Measurements from ENCODE around the gene ANK3. TPM values are rescaled to one million over a fixed set of nuclear protein-coding genes. Genes with fewer than 3 reads are reported as not detected.

ANK3 gene
- polyA plus RNA-seq, 1 donor from 2014 or later = 114 TPM

DNA sequence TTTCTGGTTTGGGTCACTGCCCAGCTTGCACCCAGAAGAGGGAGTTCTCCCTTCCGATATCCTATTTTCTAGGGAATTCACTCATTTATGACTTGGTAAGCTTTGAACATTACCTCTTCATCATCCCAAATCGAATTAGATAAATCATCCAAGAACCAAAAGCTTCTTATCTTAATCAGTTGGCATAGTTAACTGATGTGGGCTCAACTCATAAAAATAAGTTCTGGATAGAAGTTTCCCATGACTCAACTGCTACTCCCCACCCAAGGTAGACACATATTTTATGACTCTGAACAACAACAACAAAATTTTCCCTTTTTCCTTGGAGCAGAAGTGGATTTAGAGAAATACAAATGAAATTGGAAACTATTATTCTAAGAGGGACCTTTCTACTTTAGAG is 380.4 kb downstream of the ANK3 start:
- H3K4me3 ChIP-seq (ENCODE audit: low read length) = no peak overlapping the region
- no peaks in the 10 kb centered on the region for H3K27me3 ChIP-seq (ENCODE audit: insufficient read depth, low read depth, low read length)
- H3K79me2 ChIP-seq (replicated peaks; ENCODE audit: insufficient read depth, low read length) = no peaks in the 10 kb centered on the region
- H3K9me2 ChIP-seq (ENCODE audit: insufficient read depth, low read length) = no peaks in the 10 kb centered on the region
- no peak overlapping the region for H3K9ac ChIP-seq (ENCODE audit: low read length)
- no peak overlapping the region for H2AFZ ChIP-seq (ENCODE audit: low read depth, low read length)
- H4K20me1 ChIP-seq (ENCODE audit: insufficient read depth) = no peaks in the 10 kb centered on the region
- TF ChIP-seq RAD21 (conservative IDR thresholded peaks at IDR 0.05) (no peak), SMC3 (conservative IDR thresholded peaks at IDR 0.05; ENCODE audit: poor library complexity) (no peak), POLR2AphosphoS5 (IDR thresholded peaks at IDR 0.05) (no peak), EP300 (conservative IDR thresholded peaks at IDR 0.05; ENCODE audit: poor library complexity, severe bottlenecking) (no peak), MXI1 (conservative IDR thresholded peaks at IDR 0.05; ENCODE audit: poor library complexity, severe bottlenecking) (no peak)
- TF ChIP-seq, protein P1, sequence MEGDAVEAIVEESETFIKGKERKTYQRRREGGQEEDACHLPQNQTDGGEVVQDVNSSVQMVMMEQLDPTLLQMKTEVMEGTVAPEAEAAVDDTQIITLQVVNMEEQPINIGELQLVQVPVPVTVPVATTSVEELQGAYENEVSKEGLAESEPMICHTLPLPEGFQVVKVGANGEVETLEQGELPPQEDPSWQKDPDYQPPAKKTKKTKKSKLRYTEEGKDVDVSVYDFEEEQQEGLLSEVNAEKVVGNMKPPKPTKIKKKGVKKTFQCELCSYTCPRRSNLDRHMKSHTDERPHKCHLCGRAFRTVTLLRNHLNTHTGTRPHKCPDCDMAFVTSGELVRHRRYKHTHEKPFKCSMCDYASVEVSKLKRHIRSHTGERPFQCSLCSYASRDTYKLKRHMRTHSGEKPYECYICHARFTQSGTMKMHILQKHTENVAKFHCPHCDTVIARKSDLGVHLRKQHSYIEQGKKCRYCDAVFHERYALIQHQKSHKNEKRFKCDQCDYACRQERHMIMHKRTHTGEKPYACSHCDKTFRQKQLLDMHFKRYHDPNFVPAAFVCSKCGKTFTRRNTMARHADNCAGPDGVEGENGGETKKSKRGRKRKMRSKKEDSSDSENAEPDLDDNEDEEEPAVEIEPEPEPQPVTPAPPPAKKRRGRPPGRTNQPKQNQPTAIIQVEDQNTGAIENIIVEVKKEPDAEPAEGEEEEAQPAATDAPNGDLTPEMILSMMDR (IDR thresholded peaks at IDR 0.05; ENCODE audit: poor library complexity, severe bottlenecking) = no peak
- no peak overlapping the region for H3K4me2 ChIP-seq (ENCODE audit: low read length)
- no peaks in the 10 kb centered on the region for H3F3A ChIP-seq (ENCODE audit: insufficient read depth, low read length, poor library complexity, severe bottlenecking)
- H3K36me3 ChIP-seq (ENCODE audit: insufficient read depth, low read length) = no peaks in the 10 kb centered on the region
- no peak overlapping the region for H3K27ac ChIP-seq (ENCODE audit: low read length)
- H3K9me3 ChIP-seq (ENCODE audit: low read length) = no peaks in the 10 kb centered on the region

DNA sequence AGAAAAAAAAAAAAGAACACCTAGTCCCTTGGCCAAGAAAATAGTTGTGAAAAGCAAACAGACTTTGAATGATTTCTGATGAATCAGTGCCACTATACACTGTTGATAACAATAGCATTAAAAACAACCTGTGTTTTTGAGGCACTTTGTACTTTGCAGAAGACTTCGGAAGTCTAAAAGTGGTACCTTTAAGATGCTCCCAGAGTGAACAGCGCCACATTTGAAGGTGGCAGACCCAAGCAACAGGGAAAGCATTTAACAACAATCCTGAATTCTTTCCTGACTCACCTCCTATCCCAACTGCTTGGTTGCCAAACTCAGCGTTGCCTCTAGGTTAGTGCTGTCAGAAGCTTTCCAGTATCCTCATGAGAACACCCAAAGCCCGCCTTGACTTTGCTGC is 380.9 kb downstream of the ANK3 start:
- TF ChIP-seq EZH2 (IDR thresholded peaks at IDR 0.05; ENCODE audit: borderline replicate concordance, insufficient read depth, low read length, poor library complexity, severe bottlenecking) = no peak
- TF ChIP-seq RAD21 (conservative IDR thresholded peaks at IDR 0.05) = no peak
- no peak for TF ChIP-seq MXI1 (conservative IDR thresholded peaks at IDR 0.05; ENCODE audit: poor library complexity, severe bottlenecking)
- no peak overlapping the region for H2AFZ ChIP-seq (ENCODE audit: low read depth, low read length)
- no peak overlapping the region for H3K4me2 ChIP-seq (ENCODE audit: low read length)
- H3K4me3 ChIP-seq (ENCODE audit: low read length) = no peak overlapping the region
- H3K36me3 ChIP-seq (ENCODE audit: insufficient read depth, low read length) = no peaks in the 10 kb centered on the region
- no peak overlapping the region for H3K27ac ChIP-seq (ENCODE audit: low read length)
- H3K9me2 ChIP-seq (ENCODE audit: insufficient read depth, low read length) = no peaks in the 10 kb centered on the region
- H3F3A ChIP-seq (ENCODE audit: insufficient read depth, low read length, poor library complexity, severe bottlenecking) = no peaks in the 10 kb centered on the region
- H3K27me3 ChIP-seq (ENCODE audit: insufficient read depth, low read depth, low read length) = no peaks in the 10 kb centered on the region
- H3K9ac ChIP-seq (ENCODE audit: low read length) = no peak overlapping the region
- H4K20me1 ChIP-seq (ENCODE audit: insufficient read depth) = no peaks in the 10 kb centered on the region
- no peaks in the 10 kb centered on the region for H3K79me2 ChIP-seq (replicated peaks; ENCODE audit: insufficient read depth, low read length)
- no peaks in the 10 kb centered on the region for H3K9me3 ChIP-seq (ENCODE audit: low read length)

DNA sequence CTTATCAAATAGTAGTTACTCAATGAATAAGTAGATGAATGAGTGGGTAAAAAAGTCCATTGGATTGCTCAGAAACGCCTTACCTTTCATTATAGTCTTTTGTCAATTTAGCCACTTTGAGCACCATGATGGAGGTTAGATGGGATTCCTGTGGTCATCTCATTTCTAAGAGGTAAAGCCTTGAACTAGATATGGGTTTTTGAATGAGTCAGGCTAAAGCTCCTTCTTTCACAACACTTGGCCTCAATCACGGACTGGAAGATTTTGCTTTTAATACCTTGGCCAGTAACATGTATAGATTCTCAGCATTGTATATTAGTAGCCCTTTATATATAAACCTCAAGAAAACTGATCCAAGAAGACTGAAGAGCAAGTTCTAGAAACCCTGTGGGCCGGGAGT is 383.6 kb downstream of the ANK3 start:
- Histone ChIP-seq H3K4me3 (ENCODE audit: low read length) (no peak overlapping the region), H3K9ac (ENCODE audit: low read length) (no peak overlapping the region), H3K79me2 (replicated peaks; ENCODE audit: insufficient read depth, low read length) (no peaks in the 10 kb centered on the region), H3K27ac (ENCODE audit: low read length) (no peak overlapping the region), H3K36me3 (ENCODE audit: insufficient read depth, low read length) (no peaks in the 10 kb centered on the region), H3K4me2 (ENCODE audit: low read length) (no peak overlapping the region), H3K9me3 (ENCODE audit: low read length) (no peaks in the 10 kb centered on the region), H4K20me1 (ENCODE audit: insufficient read depth) (no peaks in the 10 kb centered on the region), H3K9me2 (ENCODE audit: insufficient read depth, low read length) (no peaks in the 10 kb centered on the region), H2AFZ (ENCODE audit: low read depth, low read length) (no peak overlapping the region), H3F3A (ENCODE audit: insufficient read depth, low read length, poor library complexity, severe bottlenecking) (no peaks in the 10 kb centered on the region), H3K27me3 (ENCODE audit: insufficient read depth, low read depth, low read length) (no peaks in the 10 kb centered on the region)
- TF ChIP-seq EP300 (conservative IDR thresholded peaks at IDR 0.05; ENCODE audit: poor library complexity, severe bottlenecking) (no peak), EZH2 (IDR thresholded peaks at IDR 0.05; ENCODE audit: borderline replicate concordance, insufficient read depth, low read length, poor library complexity, severe bottlenecking) (no peak), POLR2AphosphoS5 (IDR thresholded peaks at IDR 0.05) (no peak), SMC3 (conservative IDR thresholded peaks at IDR 0.05; ENCODE audit: poor library complexity) (no peak), TAF1 (IDR thresholded peaks at IDR 0.05; ENCODE audit: low read depth) (no peak), RAD21 (conservative IDR thresholded peaks at IDR 0.05) (no peak), MXI1 (conservative IDR thresholded peaks at IDR 0.05; ENCODE audit: poor library complexity, severe bottlenecking) (no peak)
- TF ChIP-seq, protein P2, sequence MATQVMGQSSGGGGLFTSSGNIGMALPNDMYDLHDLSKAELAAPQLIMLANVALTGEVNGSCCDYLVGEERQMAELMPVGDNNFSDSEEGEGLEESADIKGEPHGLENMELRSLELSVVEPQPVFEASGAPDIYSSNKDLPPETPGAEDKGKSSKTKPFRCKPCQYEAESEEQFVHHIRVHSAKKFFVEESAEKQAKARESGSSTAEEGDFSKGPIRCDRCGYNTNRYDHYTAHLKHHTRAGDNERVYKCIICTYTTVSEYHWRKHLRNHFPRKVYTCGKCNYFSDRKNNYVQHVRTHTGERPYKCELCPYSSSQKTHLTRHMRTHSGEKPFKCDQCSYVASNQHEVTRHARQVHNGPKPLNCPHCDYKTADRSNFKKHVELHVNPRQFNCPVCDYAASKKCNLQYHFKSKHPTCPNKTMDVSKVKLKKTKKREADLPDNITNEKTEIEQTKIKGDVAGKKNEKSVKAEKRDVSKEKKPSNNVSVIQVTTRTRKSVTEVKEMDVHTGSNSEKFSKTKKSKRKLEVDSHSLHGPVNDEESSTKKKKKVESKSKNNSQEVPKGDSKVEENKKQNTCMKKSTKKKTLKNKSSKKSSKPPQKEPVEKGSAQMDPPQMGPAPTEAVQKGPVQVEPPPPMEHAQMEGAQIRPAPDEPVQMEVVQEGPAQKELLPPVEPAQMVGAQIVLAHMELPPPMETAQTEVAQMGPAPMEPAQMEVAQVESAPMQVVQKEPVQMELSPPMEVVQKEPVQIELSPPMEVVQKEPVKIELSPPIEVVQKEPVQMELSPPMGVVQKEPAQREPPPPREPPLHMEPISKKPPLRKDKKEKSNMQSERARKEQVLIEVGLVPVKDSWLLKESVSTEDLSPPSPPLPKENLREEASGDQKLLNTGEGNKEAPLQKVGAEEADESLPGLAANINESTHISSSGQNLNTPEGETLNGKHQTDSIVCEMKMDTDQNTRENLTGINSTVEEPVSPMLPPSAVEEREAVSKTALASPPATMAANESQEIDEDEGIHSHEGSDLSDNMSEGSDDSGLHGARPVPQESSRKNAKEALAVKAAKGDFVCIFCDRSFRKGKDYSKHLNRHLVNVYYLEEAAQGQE (IDR thresholded peaks at IDR 0.05; ENCODE audit: borderline replicate concordance) = no peak
- TF ChIP-seq, protein P1 (IDR thresholded peaks at IDR 0.05; ENCODE audit: poor library complexity, severe bottlenecking) = no peak
